Esophagus squamous epithelium (tissue), 4 donors: ENCODE measurements around the gene VASH2.

ENCODE experiments used
- POLR2A ChIP-seq, 4 donors: fragments of 450-650 bp; IDR thresholded peaks; one replicate each; pipeline ENCODE4 v1.6.1; 2017; ENCODE audit warnings: antibody characterized with exemption in 4 of 4, mild to moderate bottlenecking in 4 of 4, moderate library complexity in 3 of 4
- TF ChIP-seq, protein P1 (sequence below), 6 experiments: fragments of 450-650 bp in 4 of 6; fragments of 200-600 bp in 2 of 6; sonication (generic) in 2 of 6; IDR thresholded peaks; one replicate each; pipeline ENCODE4 v1.5.1; 2016 to 2019; ENCODE audit warnings: antibody characterized with exemption in 6 of 6, mild to moderate bottlenecking in 4 of 6, moderate library complexity in 4 of 6

DNA sequence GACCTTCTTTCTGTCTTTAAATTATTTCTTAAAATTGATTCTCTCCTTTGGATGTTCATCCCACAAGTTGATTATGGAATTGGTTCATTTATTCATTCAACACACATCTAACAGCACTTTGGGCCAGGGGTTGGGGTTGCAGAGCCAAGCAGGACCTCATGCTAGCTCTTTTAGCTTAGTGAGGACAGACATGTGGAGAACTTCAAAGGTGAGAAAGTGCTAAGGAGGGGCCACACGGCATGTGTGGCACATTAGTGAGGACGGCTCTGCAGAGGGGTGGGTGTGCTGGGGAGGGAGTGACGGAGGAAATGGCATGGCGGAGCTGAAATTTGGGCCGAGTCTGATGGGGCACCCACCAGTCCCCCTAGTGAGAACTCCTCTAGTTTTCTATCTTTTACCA lies 32.5 kb upstream of the VASH2 start:
- TF ChIP-seq, protein P1, sequence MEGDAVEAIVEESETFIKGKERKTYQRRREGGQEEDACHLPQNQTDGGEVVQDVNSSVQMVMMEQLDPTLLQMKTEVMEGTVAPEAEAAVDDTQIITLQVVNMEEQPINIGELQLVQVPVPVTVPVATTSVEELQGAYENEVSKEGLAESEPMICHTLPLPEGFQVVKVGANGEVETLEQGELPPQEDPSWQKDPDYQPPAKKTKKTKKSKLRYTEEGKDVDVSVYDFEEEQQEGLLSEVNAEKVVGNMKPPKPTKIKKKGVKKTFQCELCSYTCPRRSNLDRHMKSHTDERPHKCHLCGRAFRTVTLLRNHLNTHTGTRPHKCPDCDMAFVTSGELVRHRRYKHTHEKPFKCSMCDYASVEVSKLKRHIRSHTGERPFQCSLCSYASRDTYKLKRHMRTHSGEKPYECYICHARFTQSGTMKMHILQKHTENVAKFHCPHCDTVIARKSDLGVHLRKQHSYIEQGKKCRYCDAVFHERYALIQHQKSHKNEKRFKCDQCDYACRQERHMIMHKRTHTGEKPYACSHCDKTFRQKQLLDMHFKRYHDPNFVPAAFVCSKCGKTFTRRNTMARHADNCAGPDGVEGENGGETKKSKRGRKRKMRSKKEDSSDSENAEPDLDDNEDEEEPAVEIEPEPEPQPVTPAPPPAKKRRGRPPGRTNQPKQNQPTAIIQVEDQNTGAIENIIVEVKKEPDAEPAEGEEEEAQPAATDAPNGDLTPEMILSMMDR (IDR thresholded peaks at IDR 0.05), result no peak
- TF ChIP-seq POLR2A (IDR thresholded peaks at IDR 0.05), result no peak
